SJCRH30 (cell line): Measurements from ENCODE around the gene ABCC8. TPM values are rescaled to one million over a fixed set of nuclear protein-coding genes. Genes with fewer than 3 reads are reported as not detected.

Experiments used
- DNase-seq, 2 experiments: peaks; one replicate each; pipeline ENCODE4 v3.0.0-alpha.2; 2015 to 2020
- H3K27ac ChIP-seq: fragments of 250-450 bp; sonication (Bioruptor Pico); 2 replicates; pipeline ENCODE4 v1.5.1; 2020; ENCODE audit warnings: mild to moderate bottlenecking, moderate library complexity
- H3K27me3 ChIP-seq: fragments of 250-450 bp; sonication (Bioruptor Pico); 2 replicates; pipeline ENCODE4 v1.5.1; 2020; ENCODE audit warnings: mild to moderate bottlenecking, moderate library complexity
- H3K36me3 ChIP-seq: fragments of 250-450 bp; sonication (Bioruptor Pico); 2 replicates; pipeline ENCODE4 v1.5.1; 2020; ENCODE audit warnings: mild to moderate bottlenecking, moderate library complexity
- H3K4me1 ChIP-seq: fragments of 250-450 bp; sonication (Bioruptor Pico); 2 replicates; pipeline ENCODE4 v1.5.1; 2020; ENCODE audit warnings: mild to moderate bottlenecking, moderate library complexity
- H3K4me3 ChIP-seq: fragments of 250-450 bp; sonication (Bioruptor Pico); 2 replicates; pipeline ENCODE4 v1.5.1; 2020; ENCODE audit warnings: mild to moderate bottlenecking, moderate library complexity
- H3K9me3 ChIP-seq: fragments of 250-450 bp; sonication (Bioruptor Pico); replicated peaks from 2 replicates; pipeline ENCODE4 v1.5.1; 2020; ENCODE audit warnings: mild to moderate bottlenecking, moderate library complexity
- total RNA-seq: library from RNA; depleted of rRNA; stranded (reverse); fragments of >200 nt; shearing (Covaris generic); gene quantifications from 2 replicates; pipeline ENCODE4 v1.2.3, GENCODE V29; 2014; rRNA removed

The ABCC8 gene
- total RNA-seq = not detected in 2 replicates

DNA sequence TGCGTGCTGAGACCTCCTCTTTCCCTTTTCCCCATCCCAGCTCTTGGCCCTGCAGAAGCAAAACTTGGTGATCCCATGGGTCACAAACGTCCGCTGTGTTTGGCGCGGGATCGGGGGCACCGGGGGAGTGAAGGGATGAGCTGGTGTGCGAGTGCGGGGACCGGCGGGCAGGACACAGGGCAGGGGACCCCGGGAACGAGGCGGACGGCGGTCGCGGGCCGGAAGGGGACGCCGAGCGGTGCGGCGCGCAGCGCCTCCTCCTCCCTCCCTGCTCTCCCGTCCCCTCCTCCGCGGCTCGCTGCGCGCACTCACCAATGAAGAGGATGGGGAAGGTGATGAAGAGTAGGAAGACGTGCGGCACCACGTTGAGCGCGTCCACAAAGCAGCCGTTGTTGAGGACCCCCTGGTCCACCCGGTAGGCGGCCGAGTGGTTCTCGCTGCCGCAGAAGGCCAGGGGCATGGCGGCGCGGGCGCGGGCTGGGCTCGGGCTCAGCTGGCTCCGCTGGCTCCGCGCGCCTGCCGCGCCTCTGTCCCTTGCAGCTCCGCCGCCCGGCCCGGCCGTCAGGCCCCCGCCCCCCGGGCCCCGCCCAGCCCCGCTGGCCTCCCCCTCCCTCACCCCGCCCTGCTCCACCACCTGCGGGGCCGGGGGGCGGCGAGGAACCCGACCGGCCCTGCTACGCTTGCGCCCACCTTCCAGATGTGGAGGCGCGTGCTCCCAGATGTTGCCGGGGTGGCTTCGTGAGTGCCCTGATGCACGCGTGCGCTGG lies at the start of gene ABCC8:
Gene ABCC8 (minus strand): TSS at position 529 of the 767 bp plus-strand sequence. CDS start 69 bp downstream, at position 460.
- no peak for DNase-seq
- no peaks in the 10 kb centered on the region for H3K36me3 ChIP-seq
- H3K4me3 ChIP-seq = no peak within 1 kb of the TSS
- H3K27me3 ChIP-seq = peaks cover 5% of the 10 kb centered on the region; the same call in 1 of the 2 replicates
- H3K9me3 ChIP-seq = no peaks in the 10 kb centered on the region
- no peaks in the 10 kb centered on the region for H3K4me1 ChIP-seq
- H3K27ac ChIP-seq = no peak within 1 kb of the TSS

DNA sequence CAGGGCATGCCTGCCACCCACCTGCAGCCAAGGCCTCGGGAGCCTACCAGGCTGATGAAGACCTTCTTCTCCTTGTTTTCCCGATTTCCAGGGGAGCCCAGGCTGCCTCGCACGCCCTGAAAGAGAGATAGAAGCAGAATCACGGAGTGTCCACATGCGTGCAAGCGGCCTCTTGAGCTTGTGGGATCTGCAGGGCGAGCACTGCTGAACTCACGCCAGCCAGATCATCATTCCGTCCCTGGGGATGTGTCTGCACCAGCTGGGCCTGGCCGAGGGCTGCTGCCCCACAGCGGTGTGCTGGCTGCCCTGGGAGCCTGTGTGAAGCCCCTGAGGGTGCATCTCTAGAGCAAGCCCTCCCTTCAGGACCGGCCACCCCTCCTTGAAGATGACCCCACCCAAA lies 49.7 kb upstream of the ABCC8 start:
- no peak overlapping the region for H3K27ac ChIP-seq
- H3K9me3 ChIP-seq = no peaks in the 10 kb centered on the region
- H3K4me1 ChIP-seq = peaks cover 34% of the 10 kb centered on the region
- no peak overlapping the region for H3K4me3 ChIP-seq
- H3K36me3 ChIP-seq = no peaks in the 10 kb centered on the region
- DNase-seq = no peak
- H3K27me3 ChIP-seq = no peaks in the 10 kb centered on the region

GRCh38 chr11:17525570-17525969 lies 48.9 kb upstream of the ABCC8 start:
- Histone ChIP-seq H3K27ac (no peak overlapping the region), H3K4me1 (peaks cover 26% of the 10 kb centered on the region), H3K36me3 (no peaks in the 10 kb centered on the region), H3K9me3 (no peaks in the 10 kb centered on the region), H3K27me3 (no peaks in the 10 kb centered on the region), H3K4me3 (no peak overlapping the region)
- DNase-seq = no peak

GRCh38 chr11:17524221-17524620 lies 47.6 kb upstream of the ABCC8 start:
- DNase-seq = no peak
- Histone ChIP-seq H3K27ac (no peak overlapping the region), H3K4me3 (no peak overlapping the region), H3K4me1 (peaks cover 12% of the 10 kb centered on the region), H3K9me3 (no peaks in the 10 kb centered on the region), H3K27me3 (no peaks in the 10 kb centered on the region), H3K36me3 (no peaks in the 10 kb centered on the region)

- no peak for DNase-seq
- H3K9me3 ChIP-seq = no peaks in the 10 kb centered on the region
- no peak overlapping the region for H3K27ac ChIP-seq
- H3K36me3 ChIP-seq = no peaks in the 10 kb centered on the region
- H3K4me1 ChIP-seq = peaks cover 1% of the 10 kb centered on the region
- H3K27me3 ChIP-seq = no peaks in the 10 kb centered on the region
- no peak overlapping the region for H3K4me3 ChIP-seq
These were observed 46.0 kb upstream of the ABCC8 start for GRCh38 chr11:17522655-17523054.

DNA sequence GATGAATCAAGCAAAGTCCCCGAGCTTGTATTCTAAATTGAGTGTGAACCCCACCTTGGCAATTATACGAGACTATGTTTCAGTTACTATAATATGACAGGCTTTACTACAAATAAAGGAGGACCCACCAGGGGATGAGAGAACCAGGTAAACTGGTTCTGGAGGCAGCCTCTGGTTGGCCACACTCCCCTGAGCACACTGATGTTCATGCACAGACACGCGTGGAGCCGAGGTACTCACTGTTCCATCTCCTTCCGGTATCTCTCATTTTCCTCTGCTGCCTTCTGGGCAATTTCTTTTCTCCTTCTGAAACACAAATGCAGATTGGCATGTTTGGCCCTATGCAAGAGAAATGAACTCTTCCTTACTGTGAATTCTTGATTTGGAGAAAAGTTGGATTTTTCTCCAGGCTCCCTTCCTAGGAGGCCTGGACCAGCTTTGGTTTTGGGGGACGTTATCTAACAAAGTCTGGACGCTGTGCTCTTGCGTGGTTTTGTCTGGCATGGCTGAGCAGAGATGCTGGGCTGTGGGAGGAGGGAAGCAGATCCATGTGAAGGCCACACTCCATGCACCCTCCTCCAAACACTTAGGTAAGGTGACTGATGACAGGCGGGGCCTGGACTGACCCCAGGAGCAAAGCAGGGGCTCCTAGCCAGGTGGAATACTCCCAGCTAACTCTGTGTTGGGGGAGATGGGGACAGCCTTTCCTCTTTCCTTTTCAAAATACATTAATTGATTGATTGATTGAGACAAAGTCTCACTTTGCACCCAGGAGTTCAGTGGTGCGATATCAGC lies 44.7 kb upstream of the ABCC8 start:
- Histone ChIP-seq H3K4me3 (no peak overlapping the region), H3K9me3 (no peaks in the 10 kb centered on the region), H3K36me3 (no peaks in the 10 kb centered on the region), H3K27me3 (no peaks in the 10 kb centered on the region), H3K27ac (no peak overlapping the region), H3K4me1 (no peaks in the 10 kb centered on the region; the same call in 1 of the 2 replicates)
- no peak for DNase-seq

- peaks cover 3% of the 10 kb centered on the region; the same call in 1 of the 2 replicates for H3K4me1 ChIP-seq
- DNase-seq = peak; percentile 21 to 56
- H3K27ac ChIP-seq = no peak overlapping the region
These were observed 42.6 kb upstream of the ABCC8 start for GRCh38 chr11:17519061-17519885.

GRCh38 chr11:17518366-17518765 lies 41.7 kb upstream of the ABCC8 start:
- no peaks in the 10 kb centered on the region for H3K27me3 ChIP-seq
- H3K36me3 ChIP-seq = no peaks in the 10 kb centered on the region
- H3K27ac ChIP-seq = no peak overlapping the region
- no peak for DNase-seq
- no peak overlapping the region for H3K4me3 ChIP-seq
- H3K4me1 ChIP-seq = peaks cover 3% of the 10 kb centered on the region; the same call in 1 of the 2 replicates
- H3K9me3 ChIP-seq = no peaks in the 10 kb centered on the region

More at GRCh38 chr11:17519061-17519885, 42.6 kb upstream of the ABCC8 start:
- no peak overlapping the region for H3K4me3 ChIP-seq
- no peaks in the 10 kb centered on the region for H3K36me3 ChIP-seq
- no peaks in the 10 kb centered on the region for H3K9me3 ChIP-seq
- no peaks in the 10 kb centered on the region for H3K27me3 ChIP-seq

- Histone ChIP-seq H3K9me3 (no peaks in the 10 kb centered on the region), H3K4me1 (peaks cover 3% of the 10 kb centered on the region; the same call in 1 of the 2 replicates), H3K27me3 (no peaks in the 10 kb centered on the region), H3K36me3 (no peaks in the 10 kb centered on the region), H3K27ac (no peak overlapping the region), H3K4me3 (no peak overlapping the region)
- no peak for DNase-seq
These were observed 40.5 kb upstream of the ABCC8 start for GRCh38 chr11:17517186-17517585.

- peaks cover 7% of the 10 kb centered on the region for H3K4me1 ChIP-seq
- no peaks in the 10 kb centered on the region for H3K27me3 ChIP-seq
- no peak for DNase-seq
- no peak overlapping the region for H3K27ac ChIP-seq
- no peaks in the 10 kb centered on the region for H3K9me3 ChIP-seq
- no peaks in the 10 kb centered on the region for H3K36me3 ChIP-seq
- no peak overlapping the region for H3K4me3 ChIP-seq
These were observed 40.0 kb upstream of the ABCC8 start for GRCh38 chr11:17516551-17517150.

DNA sequence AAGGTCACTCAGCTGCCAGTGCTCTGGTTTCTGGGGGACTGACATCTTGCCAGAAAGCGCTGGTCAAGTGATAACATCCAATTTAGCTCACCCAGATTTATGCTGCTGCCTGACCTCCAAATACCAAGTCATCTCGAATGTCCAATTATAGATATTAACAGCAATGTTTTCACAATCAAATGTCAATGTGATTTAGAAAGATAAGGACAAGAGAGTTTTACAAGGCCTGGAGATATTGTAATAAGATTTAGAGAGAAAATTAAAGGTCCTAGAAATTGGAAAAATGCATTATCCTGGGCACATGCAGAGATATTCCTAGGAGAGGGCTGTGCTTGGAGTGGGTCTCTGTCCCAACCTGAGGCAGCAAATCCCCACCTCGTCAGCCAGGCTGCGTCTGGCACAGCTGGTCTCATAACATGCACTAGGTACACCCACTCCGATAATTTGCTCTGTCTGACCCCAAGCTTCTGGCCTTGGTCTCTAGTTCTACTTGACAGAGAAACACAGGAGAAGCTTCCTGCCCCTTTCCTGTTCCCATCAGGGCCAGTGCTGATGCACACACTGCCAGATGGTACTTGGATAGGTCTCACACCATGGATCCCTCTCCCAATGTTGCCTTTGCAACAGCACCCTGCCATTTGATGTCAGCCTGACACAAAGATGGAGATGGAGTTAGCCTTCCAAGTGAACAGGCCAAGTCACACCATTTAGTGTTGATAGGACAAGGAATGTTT lies 39.0 kb upstream of the ABCC8 start:
- Histone ChIP-seq H3K4me1 (peaks cover 16% of the 10 kb centered on the region), H3K27me3 (no peaks in the 10 kb centered on the region), H3K9me3 (no peaks in the 10 kb centered on the region), H3K4me3 (no peak overlapping the region), H3K27ac (no peak overlapping the region), H3K36me3 (no peaks in the 10 kb centered on the region)
- DNase-seq = no peak

- no peak overlapping the region for H3K27ac ChIP-seq
- no peak overlapping the region for H3K4me3 ChIP-seq
- H3K9me3 ChIP-seq = no peaks in the 10 kb centered on the region
- peaks cover 16% of the 10 kb centered on the region for H3K4me1 ChIP-seq
- no peaks in the 10 kb centered on the region for H3K36me3 ChIP-seq
- DNase-seq = no peak
- H3K27me3 ChIP-seq = no peaks in the 10 kb centered on the region
These were observed 37.8 kb upstream of the ABCC8 start for GRCh38 chr11:17514476-17514875.

DNA sequence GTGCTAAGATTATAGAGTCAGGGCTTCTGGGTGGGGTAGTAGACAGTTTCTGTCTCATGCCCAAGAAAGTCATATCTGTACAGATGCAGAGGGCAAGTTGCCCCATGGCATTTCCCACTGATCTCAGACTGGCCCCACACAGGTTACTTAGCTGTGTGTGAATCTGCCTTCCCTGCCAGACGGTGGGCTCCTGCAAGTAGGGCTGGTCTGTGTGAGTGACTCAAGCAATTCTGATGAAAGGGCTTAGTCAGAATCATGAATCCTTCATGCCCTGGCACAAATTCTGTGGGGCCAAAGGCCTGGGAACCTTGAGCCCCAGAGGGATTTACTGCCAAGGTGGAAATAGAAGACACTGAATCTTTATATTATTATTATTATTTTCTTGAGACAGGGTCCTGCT lies 37.2 kb upstream of the ABCC8 start:
- no peaks in the 10 kb centered on the region for H3K27me3 ChIP-seq
- H3K9me3 ChIP-seq = no peaks in the 10 kb centered on the region
- DNase-seq = no peak
- H3K27ac ChIP-seq = no peak overlapping the region
- H3K36me3 ChIP-seq = no peaks in the 10 kb centered on the region
- peaks cover 16% of the 10 kb centered on the region for H3K4me1 ChIP-seq
- H3K4me3 ChIP-seq = no peak overlapping the region

DNA sequence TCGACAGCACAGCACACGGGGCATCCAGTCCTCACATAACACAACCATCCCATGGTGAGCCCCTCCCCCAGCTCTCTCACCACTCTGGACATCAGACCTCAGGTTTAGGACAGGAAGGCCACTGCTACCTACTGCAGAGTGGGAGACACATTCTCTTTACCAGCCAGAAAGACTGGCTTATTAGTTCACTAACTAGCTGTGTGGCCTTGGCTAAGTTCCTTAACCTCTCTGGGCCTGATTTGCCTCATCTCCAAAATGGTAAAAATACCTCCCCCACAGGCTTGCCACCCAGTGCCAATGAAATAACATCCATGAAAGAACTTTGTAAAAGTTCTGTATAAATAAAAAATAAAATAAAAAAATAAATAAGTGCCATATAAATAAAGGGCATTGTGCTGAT lies 35.5 kb upstream of the ABCC8 start:
- Histone ChIP-seq H3K36me3 (no peaks in the 10 kb centered on the region), H3K27ac (no peak overlapping the region), H3K9me3 (no peaks in the 10 kb centered on the region), H3K27me3 (no peaks in the 10 kb centered on the region), H3K4me3 (no peak overlapping the region), H3K4me1 (peaks cover 19% of the 10 kb centered on the region)
- DNase-seq = no peak
